Kasumi-1 (cell line): ENCODE data around the gene ZCWPW1.

Experiments used
- DNase-seq, 2 experiments: peaks; one replicate each; lab custom pipeline; 2025; lab: John Stamatoyannopoulos, UW

Gene ZCWPW1

GRCh38 chr7:100428199-100428966, at the start of gene ZCWPW1:
Gene ZCWPW1, minus strand, starts transcription at chr7:100428703. Its CDS starts 8,054 bp downstream, at chr7:100420649.
- DNase-seq, result peak; percentile 91 to 93

DNA sequence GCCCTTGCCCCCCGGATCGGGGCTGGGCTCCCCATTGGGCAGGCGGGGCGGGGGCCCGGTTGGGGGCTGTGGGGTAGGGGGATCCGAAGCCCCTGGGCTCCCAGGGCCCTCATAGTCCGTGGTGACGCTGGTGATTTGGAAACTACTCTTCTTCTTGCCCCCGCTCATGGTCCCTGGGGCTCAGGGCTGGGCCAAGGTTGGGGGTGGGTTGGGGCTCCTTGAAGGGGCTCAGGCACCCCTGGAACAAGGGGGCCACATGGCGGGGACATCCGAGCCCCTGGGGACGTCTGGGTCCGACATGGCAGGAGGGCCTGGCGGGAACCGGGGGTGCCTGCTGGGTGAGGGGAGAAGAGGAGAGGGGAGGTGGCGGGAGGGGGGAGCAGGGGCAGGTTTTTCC, 49.4 kb upstream of the ZCWPW1 start:
- no peak for DNase-seq

DNA sequence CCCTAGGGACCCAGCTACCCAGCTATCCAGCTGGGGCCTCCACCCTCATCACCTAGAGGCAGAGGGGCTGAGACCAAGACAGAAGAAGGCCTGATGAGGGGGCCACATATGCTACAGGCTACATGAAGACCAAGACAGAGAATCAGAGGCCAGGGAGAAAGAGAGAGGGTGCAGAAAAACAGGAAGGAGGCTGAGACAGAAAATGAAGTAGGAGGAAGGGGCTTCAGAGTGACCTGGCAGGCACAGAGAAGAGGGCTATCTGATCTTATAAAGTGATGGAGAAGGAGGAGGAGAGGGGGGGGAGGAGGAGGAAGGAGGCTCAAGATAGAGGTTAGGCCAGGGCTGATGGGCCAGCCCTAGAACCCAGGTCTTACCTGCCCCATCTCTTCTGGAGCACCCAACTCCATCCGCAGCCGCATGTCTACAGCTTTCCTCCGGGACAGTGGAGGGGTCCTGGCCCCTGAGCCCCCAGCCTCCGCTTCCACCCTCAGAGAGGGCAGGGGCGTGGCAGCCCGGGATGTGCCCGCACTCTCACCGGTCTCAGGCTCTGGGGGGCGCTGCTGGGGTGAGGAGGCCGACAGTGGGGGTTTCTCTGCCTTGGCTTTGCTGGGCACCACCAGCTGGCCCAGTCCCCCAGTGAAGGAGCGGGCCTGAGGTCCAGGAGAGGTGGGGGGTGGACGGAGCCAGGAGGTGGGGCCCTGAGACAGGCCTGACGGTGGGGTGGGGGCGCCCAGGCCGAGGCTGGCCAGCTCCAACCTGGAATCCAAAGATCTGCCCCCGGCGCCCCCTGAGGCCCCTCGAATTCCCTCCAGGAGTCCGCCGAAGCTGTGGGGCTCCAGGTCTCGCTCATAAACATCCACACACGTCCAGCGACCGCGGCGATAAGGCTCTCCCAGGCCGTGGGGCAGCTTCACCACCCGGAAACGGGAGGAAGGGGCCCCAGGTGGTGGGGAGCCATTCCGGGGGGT, 48.7 kb upstream of the ZCWPW1 start:
- peak in 1 of 2 experiments; percentile 36 for DNase-seq

GRCh38 chr7:100476101-100476780, 47.7 kb upstream of the ZCWPW1 start:
- DNase-seq, result peak; percentile 24 to 26

- no peak for DNase-seq
Observed at GRCh38 chr7:100475549-100475948, 47.0 kb upstream of the ZCWPW1 start.

DNA sequence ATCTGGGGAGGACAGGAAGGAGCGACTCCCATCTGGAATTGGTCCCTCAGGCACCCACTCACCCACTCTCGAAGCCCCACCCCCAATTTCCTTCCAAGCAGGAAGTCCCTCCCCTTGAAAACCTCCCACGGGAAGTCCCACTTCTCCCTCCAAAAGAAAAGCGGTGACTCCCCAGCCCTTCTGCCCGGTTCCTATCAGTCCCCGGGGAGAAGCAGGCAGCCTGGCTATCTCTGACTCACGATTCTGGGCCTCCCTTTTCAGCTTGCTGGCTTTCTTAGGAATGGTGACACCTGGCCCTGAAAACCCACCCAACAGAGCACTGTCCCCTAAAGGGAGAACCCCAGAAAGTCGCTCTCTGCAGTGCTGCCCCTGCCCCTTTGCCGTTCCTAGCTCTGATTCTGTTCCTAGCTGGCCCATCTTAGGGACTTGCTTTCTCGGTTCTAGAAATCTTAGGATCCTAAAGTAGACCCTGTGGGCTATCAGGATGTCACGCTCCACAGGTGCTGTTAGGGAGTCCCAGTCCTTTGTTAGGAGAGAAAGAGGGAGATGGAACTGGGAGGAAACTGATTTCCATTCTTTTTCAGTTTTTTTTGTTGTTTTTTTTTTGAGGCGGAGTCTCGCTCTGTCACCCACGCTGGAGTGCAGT, 44.5 kb upstream of the ZCWPW1 start:
- DNase-seq, result peak; percentile 40 to 62

DNA sequence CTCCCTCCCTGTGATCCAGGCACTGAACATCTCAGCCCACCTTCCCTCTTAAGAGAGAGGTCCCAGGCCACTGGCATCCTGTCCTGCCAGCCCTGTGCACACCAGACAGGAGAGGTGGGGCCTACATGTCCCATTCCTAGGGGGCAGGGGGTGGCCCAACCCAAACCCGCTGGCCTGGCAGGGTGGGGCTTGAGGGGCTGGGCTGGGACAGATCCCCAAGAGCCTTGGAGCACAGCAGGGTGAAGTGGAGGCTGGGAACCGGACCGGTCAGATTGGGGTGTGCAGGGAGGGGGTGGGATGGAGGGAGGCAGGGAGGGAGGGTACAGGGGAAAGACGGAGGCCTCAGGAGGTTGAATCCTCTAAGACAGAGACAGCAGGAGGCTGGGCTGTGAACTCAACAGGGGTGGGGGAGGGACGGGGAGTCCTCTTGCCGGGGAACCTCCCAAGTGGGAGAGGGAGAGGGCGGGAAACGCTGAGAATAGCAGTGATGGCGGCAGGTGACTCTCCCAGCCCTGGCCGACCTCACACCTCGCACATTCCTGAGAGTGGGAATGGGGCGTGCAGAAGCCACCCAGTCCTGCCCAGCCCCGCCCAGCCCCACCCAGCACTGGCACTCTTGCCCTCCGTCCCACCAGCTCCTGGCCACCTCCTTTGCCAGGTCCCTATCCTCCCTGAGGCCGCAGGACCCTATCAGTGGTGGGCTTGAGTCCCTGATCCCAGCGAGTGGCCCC, 43.8 kb upstream of the ZCWPW1 start:
- no peak for DNase-seq

DNA sequence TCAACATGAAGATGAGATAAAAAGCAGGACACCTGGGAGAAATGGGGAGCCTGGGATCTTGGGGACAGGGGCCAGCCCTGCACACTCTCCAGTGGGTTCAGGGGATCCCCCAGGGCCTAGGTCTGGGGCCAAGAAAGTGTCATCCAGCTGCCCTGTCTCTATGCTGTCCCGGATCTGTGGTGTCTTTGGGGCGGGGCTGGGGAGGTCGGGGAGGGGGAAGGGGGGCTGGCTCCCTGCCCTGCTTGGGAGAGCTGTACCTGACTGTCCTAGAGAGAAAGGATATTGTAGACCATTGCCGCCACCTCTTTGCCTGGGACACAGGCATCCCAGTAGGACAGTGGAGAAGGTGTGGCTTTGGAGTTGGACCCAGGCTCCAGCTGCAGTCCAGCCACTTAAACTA, 42.5 kb upstream of the ZCWPW1 start:
- no peak for DNase-seq

DNA sequence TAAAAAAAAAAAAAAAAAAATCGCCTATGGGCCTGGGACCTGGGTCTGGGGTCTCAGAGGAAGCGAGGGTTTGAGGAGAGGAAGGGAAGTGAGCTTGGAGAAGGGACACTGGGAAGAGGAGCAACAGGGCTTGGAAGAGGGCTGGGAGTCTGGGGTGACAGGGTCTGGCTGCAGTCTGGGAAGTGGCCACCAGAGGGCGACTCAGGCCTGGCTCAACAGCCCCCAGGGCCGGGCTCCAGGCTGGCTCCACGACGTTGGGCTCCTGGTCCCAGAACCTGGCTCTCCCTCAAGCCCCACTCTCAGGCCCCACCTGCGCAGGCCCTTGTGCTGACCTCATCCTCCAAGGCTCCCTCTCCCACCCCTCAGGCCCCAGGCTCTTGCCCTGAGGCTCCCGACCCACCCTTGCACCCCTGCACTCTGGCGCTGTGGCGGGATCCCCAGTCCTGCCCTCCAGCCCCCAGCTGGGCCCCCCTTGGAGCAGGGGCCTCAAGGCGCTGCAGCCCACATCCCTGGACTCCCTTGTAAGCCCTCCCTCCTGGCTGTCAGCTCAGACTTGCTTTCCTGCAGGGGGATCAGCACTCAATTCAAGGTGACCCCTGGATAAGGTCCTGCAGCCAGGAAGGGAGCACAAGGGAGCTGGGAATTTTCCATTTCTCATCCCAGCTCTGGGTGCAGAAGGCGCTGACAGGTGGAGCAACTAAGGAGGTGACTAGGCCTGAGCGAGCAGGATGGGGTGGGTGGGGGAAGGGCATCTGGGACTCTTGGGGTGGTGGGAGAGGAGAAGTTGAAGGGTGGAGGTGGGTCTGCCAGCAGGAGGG, 40.9 kb upstream of the ZCWPW1 start:
- peak; percentile 62 to 68 for DNase-seq

DNA sequence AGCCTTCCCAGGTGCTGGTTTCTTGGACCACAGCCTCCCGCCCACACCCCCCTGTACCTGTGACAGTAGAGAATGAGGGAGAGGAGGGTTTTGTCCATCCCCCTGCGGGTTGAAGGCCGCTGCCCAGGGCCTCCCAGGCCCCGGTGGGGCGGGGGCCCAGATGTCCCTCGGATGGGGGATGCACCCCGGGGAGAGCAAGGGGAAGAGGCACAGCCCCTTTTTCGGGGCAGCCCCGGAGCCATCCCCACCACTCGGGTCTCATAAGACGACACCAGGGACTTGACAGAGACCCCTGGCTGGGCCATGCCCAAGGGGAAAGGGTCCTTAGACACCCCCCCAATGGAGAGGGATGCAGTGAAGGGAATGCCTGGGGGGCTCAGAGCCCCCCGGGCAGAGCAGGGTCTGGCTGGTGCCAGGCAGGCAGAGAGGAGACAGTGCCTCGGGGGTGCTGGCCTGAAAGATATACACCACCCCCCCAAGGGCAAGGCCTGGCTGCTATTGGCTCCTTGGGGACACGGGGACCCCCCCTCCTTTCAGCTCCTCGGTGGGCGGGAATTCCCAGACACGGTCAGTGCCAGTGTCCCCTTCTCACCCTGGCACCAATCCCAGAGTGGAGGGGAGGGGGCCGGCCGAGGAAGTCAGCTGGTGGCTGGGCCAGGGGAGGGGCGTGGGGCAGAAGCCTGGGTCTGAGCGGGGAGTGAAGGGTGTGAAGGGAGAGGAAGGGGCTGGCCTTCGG, 39.3 kb upstream of the ZCWPW1 start:
- DNase-seq, result no peak

- no peak for DNase-seq
Observed at GRCh38 chr7:100466653-100467605, 38.4 kb upstream of the ZCWPW1 start.

DNA sequence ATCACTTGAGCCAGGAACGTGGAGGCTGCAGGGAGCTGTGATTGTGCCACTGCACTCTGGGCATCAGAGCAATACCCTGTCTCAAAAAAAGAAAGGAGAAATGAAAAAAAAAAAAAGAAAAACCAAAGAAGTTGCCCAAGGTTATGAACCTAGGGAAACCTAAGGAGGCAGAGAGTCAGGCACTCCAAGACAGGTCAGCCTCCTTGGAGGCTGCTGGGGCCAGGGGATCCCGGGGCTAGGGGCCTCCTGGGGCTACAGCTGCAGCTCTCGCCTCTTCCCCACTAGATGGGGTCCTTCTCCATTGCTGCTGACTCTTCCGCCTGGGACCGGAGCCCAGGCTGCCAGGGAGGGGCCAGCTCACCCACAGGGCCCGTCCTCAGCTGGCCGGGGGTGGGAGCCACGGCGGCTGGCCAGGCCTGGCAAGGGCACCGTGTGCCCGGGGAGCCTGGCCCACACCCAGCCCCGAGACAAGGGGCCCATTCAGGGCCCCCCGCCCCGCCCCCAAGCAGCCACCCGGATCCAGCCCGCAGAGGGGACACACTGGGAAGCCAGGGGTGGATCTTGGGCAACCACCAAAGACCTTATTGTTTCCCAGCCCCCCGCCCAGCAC, 37.3 kb upstream of the ZCWPW1 start:
- peak; percentile 62 to 67 for DNase-seq

GRCh38 chr7:100465299-100465698, 36.8 kb upstream of the ZCWPW1 start:
- no peak for DNase-seq

DNA sequence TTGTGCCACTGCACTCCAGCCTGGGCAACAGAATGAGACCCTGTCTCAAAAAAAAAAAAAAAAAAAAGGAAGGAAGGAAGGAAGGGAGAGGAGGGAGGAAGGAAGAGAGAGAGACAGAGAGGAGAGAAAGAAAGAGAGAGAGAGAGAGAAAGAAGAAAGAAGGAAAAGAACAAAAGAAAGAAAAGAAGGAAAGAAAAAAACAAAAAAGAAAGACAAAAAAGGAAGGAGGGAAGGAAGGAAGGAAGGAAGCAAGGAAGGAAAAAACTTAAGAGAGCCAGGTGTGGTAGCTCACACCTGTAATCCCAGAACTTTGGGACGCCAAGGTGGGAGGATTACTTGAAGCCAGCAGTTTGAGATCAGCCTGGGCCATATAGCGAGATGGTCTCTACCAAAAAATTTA, 36.3 kb upstream of the ZCWPW1 start:
- DNase-seq, result no peak

- DNase-seq, result no peak
Observed at GRCh38 chr7:100464210-100464660, 35.7 kb upstream of the ZCWPW1 start, which contains the start of gene SPACDR. Gene SPACDR, minus strand, starts transcription at chr7:100464260. Its CDS starts 235 bp downstream, at chr7:100464025.

DNA sequence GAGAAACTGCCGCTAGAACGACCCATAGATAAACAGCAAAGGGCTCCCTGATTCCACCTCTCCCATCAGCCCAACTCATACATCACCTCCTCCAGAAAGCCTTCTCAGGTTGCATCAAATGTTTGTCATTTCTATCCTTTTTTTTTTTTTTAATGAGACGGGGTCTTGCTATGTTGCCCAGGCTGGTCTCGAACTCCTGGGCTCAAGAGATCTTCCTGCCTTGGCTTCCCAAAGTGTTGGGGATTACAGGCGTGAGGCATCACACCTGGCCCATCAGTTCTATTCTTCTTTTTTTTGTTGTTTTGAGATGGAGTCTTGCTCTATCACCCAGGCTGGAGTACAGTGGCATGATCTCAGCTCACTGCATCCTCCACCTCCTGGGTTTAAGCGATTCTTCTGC, 28.5 kb upstream of the ZCWPW1 start:
- DNase-seq, result no peak

DNA sequence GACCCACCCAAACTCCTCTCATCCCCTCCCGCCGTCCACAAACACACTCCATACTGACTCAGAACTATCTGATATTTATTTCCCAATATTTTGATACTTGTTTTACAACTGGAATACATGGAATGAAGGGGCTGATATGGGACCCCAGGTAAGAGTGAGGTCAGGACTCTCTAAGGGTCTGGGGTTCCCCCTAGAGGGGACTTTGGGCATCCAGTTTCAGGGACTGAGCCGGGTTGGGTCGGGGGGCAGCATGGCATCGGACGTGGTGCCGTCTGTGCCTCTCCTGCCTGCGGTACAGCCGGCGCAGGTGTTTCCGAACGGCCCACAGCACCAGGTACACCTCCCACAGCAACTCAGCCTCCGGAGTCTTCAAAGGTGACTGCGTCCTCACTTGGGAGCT, 28.1 kb upstream of the ZCWPW1 start:
- DNase-seq, result no peak

DNA sequence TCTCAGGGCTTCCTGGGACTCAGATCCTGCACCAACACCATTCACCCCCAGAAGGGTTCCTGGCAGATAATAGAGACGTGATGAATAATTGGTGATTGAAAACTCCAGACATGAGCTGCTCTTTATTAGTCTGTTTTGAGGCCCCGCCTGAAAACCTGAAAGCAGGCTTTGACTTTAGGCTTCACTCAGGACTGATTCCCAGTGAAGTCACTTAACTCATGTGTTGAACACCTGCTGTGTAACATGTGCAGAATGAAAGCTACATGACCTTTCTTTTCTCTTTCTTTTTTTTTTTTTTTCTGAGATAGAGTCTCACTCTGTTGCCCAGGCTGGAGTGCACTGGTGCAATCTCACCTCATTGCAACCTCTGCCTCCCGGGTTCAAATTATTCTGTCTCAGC, 26.7 kb upstream of the ZCWPW1 start:
- no peak for DNase-seq
